HG03025 (cell line): Measurements from ENCODE around the gene DLGAP1.
"Not testable (repeated sequence)": the region's sequence is repeated elsewhere in the genome, so short reads cannot be mapped to it uniquely, and the experiment has no call there.

Experiments
- ATAC-seq: cut with Tn5 transposase; IDR thresholded peaks from one replicate; pipeline ENCODE4 v1.9.1; 2021; ENCODE audit warnings: mild to moderate bottlenecking, moderate library complexity; ENCODE audit not compliant: unreplicated experiment, low FRiP score

DLGAP1 gene

GRCh38 chr18:3713708-3714107, 741.4 kb downstream of the DLGAP1 start:
- no peak for ATAC-seq

DNA sequence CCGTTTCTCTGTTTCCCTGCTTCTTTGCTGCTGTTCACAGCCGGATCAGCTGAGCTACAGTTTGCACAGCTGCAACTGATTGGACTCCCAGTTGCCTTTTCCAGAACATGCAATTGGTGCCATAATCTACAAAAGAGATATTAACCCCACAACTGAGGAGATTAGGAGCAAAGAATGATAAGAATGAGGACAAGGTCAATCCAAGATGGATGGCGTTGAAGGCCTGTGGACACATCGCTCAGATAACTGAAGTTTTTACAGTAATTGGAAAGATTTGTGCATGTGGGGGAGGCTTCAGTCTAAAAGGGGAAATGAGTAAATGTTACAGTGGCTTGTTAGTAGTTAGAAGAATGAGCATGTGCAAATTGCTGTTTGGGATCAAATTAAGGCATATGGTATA, 741.9 kb downstream of the DLGAP1 start:
- ATAC-seq, result no peak

DNA sequence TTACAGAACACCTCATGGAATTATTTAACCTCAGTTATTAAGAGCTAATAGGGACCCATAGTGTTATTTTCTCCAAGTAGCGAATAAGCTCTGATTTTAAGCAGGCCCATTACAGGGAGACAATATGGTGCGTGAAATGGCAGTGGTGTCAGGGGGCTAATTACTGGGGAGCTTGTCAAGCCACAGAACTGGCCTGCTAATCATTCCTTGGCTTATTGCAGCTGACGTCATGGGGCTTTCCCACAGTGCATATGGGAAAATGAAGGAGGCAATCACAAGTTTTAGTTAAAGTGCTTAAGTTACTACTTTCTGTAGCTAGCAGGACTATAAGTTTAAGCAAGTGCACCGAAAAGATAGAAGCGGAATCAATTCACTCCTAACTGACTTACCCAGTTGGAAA, 742.6 kb downstream of the DLGAP1 start:
- no peak for ATAC-seq

DNA sequence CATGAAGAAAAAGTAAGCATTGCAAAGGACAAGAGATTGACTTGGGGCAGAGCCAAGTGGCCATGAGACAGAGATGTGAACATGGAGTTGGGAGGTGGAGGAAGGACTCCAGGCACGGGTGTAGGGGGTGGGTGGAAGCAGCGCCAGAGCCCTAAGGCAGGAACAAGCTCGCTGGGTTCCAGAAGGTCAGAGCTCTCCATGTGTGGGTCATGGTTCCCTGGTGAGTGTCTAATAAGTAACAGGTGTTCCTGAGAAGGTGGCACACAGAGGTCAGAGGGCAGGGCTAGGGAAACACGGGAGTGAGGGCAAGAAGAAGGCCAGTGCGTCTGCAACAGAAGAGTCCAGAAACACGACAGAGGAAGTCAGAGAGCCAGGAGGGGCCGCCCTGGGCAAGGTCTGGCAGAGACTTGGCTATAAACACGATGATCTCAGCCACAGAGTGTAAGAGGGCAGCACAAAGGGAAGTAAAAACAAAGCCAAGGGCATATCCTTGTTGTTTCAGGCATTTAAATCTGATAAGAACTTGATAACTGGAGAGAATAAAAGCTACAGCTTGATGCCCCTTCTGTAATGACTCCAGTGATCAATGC, 744.3 kb downstream of the DLGAP1 start:
- ATAC-seq, result no peak

- no peak for ATAC-seq
These were observed 745.9 kb downstream of the DLGAP1 start for GRCh38 chr18:3709205-3709604.

GRCh38 chr18:3706279-3707097, 748.6 kb downstream of the DLGAP1 start:
- ATAC-seq, result no peak

GRCh38 chr18:3704556-3705344, 750.4 kb downstream of the DLGAP1 start:
- no peak for ATAC-seq

GRCh38 chr18:3703732-3704176, 751.4 kb downstream of the DLGAP1 start:
- no peak for ATAC-seq

DNA sequence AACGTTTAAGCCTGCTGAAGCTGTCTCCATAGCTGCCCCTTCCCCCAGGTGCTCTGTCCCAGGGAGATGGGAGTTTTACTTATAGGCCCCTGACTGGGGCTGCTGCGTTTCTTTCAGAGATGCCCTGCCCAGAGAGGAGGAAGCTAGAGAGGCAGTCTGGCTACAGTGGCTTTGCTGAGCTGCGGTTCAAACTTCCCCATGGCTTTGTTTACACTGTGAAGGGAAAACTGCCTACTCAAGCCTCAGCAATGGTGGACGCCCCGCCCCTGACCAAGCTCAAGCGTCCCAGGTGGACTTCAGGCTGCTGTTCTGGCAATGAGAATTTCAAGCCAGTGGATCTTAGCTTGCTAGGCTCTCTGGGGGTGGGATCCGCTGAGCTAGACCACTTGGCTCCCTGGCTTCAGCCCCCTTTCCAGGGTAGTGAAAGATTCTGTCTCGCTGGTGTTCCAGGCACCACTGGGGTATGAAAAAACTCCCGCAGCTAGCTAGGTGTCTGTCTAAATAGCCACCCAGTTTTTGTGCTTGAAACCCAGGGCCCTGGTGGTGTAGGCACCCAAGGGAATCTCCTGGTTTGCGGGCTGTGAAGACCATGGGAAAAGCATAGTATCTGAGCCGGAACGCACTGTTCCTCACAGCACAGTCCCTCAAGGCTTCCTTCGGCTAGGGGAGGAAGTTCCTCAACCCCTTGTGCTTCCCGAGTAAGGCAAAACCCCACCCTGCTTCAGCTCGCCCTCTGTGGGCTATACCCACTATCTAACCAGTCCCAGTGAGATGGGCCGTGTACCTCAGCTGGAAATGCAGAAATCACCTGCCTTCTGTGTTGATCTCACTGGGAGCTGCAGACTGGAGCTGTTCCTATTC, 755.2 kb downstream of the DLGAP1 start:
- not testable (repeated sequence) for ATAC-seq

- ATAC-seq, result not testable (repeated sequence)
These were observed 760.9 kb downstream of the DLGAP1 start for GRCh38 chr18:3694030-3694778.

- no peak for ATAC-seq
These were observed 761.7 kb downstream of the DLGAP1 start for GRCh38 chr18:3693410-3693809.

DNA sequence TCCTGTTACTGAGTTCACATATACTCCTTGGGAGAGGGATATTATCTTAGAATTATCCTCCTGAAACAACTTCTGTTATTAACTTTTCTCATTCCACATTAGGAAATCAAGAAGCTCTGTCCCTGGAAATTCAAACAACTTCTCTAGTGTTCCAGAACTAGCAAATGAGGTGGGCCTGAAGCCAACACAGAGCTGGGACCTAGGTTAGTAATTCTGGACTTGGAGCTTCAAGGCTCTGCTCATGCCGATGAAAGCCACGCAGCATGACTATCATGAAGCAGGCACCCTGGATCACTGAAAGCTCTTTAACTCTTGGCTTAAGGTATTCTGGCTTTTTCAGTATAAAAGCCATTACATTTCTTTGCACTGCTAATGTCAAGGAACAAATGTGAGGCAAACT, 762.4 kb downstream of the DLGAP1 start:
- no peak for ATAC-seq

GRCh38 chr18:3692113-3692621, 762.9 kb downstream of the DLGAP1 start:
- ATAC-seq, result no peak

- ATAC-seq, result no peak
These were observed 763.4 kb downstream of the DLGAP1 start for GRCh38 chr18:3691705-3692104.

GRCh38 chr18:3690764-3691066, 764.4 kb downstream of the DLGAP1 start:
- no peak for ATAC-seq

DNA sequence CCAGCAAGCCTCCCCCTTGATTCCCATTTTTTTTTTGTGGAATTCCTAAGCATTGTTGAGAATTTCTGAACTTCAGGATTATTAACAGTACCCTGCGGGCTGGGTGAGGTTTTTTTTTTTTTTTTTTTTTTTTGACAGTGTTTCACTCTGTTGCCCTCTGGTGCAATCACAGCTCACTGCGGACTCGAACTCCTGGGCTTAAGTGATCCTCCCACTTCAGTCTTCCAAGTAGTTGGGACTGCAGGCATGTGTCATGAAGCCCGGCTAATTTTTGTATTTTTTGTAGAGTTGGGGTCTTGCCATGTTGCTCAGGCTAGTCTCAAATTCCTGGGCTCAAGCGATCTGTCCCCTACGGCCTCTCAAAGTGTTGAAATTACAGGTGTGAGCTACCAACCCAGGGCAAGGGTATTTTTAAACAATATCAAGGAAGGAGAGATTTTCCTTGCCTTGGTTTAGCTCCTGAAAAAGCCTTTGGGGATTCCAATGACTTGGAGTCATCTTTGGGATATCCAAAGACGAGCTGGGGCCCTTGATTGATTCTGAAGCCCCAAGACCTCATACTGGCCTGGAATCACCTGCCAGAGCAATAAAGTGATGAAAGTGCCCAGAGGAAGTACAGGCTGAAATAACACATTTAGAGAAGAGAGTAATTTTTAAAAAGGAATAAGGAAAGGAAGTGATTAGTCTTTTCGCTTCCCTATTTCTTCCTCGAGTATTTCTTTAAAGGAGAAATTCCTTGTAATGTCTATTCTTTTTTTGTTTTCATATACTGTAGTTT, 764.9 kb downstream of the DLGAP1 start:
- no peak for ATAC-seq

- ATAC-seq, result no peak
These were observed 766.0 kb downstream of the DLGAP1 start for GRCh38 chr18:3689091-3689490.

DNA sequence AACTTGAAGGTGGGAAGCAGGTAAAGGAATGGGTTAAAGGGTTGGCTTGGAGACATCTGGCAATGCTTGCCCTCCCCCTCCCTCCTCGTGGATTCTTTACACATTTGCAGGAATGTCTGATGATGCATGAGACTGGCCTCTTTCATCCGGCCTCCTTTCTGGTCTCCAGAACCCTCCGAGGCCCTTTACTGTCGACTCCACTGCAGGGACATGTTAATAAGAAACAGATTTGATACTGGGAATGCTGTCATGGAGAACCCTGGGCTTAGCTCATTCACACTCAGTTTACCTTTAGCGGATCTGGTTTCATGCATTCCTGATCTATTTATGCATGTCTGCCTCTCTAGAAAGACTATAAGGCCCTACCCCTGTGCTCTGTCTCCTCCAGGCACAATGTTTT, 766.4 kb downstream of the DLGAP1 start:
- ATAC-seq, result no peak

DNA sequence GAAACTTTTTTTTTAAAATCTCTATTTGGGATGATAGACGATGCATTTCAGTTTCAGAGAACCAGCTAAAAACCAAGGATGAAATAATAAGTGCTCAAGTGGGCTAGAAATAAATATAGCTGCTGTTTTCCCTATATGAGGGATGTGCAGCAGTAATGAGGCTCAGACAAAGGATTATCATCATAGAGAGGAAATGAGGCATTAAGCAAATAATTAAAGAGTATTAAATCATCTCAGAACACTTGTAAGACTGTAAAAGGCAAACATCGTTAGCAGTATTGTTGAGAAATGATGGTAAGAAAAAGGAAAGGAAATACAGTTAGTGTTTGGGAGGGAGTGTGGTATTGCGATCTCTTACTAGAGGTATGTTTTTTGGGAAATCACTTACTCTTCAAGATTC, 771.6 kb downstream of the DLGAP1 start:
- ATAC-seq, result no peak
